Measurements from ENCODE around the gene KRTAP2-4. TPM values are rescaled to one million over a fixed set of nuclear protein-coding genes. Genes with fewer than 3 reads are reported as not detected.

The KRTAP2-4 gene
- total and polyA plus RNA-seq, 2 of the 4 experiments (the other 2 are of a cell fraction): not detected

- Histone ChIP-seq H2AFZ (replicated peaks; ENCODE audit: low read length, poor library complexity) (no peak overlapping the region), H2BK15ac (ENCODE audit: low read depth, low read length) (no peak overlapping the region), H3K9ac (ENCODE audit: low read depth, low read length) (no peak overlapping the region), H3K4ac (ENCODE audit: low read depth, low read length) (no peak overlapping the region), H2BK20ac (ENCODE audit: low read depth, low read length) (no peak overlapping the region), H3K4me1 (ENCODE audit: control insufficient read depth, insufficient read depth, low read length) (peaks cover 2% of the 10 kb centered on the region; the same call in 1 of the 2 replicates), H4K91ac (ENCODE audit: insufficient read depth, low read depth, low read length) (no peak overlapping the region), H3K27me3 (ENCODE audit: control insufficient read depth, insufficient read depth, low read length) (no peaks in the 10 kb centered on the region), H2AK9ac (replicated peaks; ENCODE audit: low read depth, low read length, poor library complexity) (no peak overlapping the region), H3K36me3 (ENCODE audit: control insufficient read depth, insufficient read depth, low read length) (no peaks in the 10 kb centered on the region), H4K5ac (ENCODE audit: low read depth, low read length) (no peak overlapping the region), H2AK5ac (ENCODE audit: low read depth, low read length) (no peak overlapping the region), H4K20me1 (ENCODE audit: insufficient read depth, low read length) (no peaks in the 10 kb centered on the region), H3K18ac (ENCODE audit: low read depth, low read length) (no peak overlapping the region), H3K56ac (ENCODE audit: extremely low read depth, insufficient read depth, low read length) (no peak overlapping the region), H3K14ac (replicated peaks; ENCODE audit: low read depth, low read length) (no peak overlapping the region), H2BK120ac (ENCODE audit: low read depth, low read length) (no peak overlapping the region), H3K79me1 (ENCODE audit: low read depth in 1 of 2, low read length in 2 of 2) (no peaks in the 10 kb centered on the region), H2BK5ac (ENCODE audit: low read depth, low read length, poor library complexity, severe bottlenecking) (no peak overlapping the region), H3K4me3 (ENCODE audit: insufficient read depth, low read depth, low read length) (no peak overlapping the region), H3K4me2 (ENCODE audit: low read depth, low read length) (no peak overlapping the region), H3K9me3 (ENCODE audit: control insufficient read depth, insufficient read depth, low read length) (no peaks in the 10 kb centered on the region), H4K8ac (ENCODE audit: low read depth in 2 of 2, low read length in 2 of 2) (no peak overlapping the region), H3K23ac (ENCODE audit: low read depth, low read length) (no peak overlapping the region), H3K27ac (ENCODE audit: insufficient read depth, low read length) (no peak overlapping the region), H3K9me1 (ENCODE audit: insufficient read depth, low read length) (0 out of 2 replicates have a peak, but pooled peaks cover 2% of the 10 kb centered on the region)
- intact Hi-C loops (cut with micrococcal nuclease): no loop called here
- no CpG with 5 or more reads among the region's 2 CpGs for WGBS, 2 experiments (ENCODE audit: extremely low coverage in 2 of 2, insufficient read length in 1 of 2)
- DNase-seq: no peak
- in situ Hi-C loops (cut with MboI; ENCODE audit: low sequenced_read_pairs): no loop called here
- POLR2A ChIA-PET (ENCODE audit: unreplicated experiment): no interaction called here
- no peak for ATAC-seq (ENCODE audit: low read depth)
- dilution Hi-C loops (cut with HindIII; ENCODE audit: low sequenced_read_pairs, unreplicated experiment): no loop called here
- CTCF ChIA-PET: no interaction called here
- BruUV-seq (replicated peaks): no TSS peak
- TF ChIP-seq RAD21 (IDR thresholded peaks at IDR 0.05; ENCODE audit: low read length) (no peak), MAFK (IDR thresholded peaks at IDR 0.05; ENCODE audit: low read depth, low read length) (no peak), CEBPB (IDR thresholded peaks at IDR 0.05; ENCODE audit: low read depth, low read length) (no peak), USF2 (IDR thresholded peaks at IDR 0.05; ENCODE audit: low read depth, low read length) (no peak), MAZ (IDR thresholded peaks at IDR 0.05; ENCODE audit: borderline replicate concordance, low read depth, low read length) (no peak), RCOR1 (IDR thresholded peaks at IDR 0.05; ENCODE audit: insufficient replicate concordance, low read length) (no peak), CTCF (conservative IDR thresholded peaks at IDR 0.05; ENCODE audit: low read depth, low read length) (no peak), NFE2L2 (IDR thresholded peaks at IDR 0.05; ENCODE audit: low read depth, low read length) (no peak), BHLHE40 (IDR thresholded peaks at IDR 0.05; ENCODE audit: low read depth, low read length) (no peak), MXI1 (IDR thresholded peaks at IDR 0.05; ENCODE audit: borderline replicate concordance, low read depth, low read length) (no peak), ELK1 (IDR thresholded peaks at IDR 0.05; ENCODE audit: borderline replicate concordance, low read depth, low read length) (no peak), FOS (IDR thresholded peaks at IDR 0.05; ENCODE audit: low read depth, low read length) (no peak)
Observed at GRCh38 chr17:41037853-41038350, 27.8 kb downstream of the KRTAP2-4 start.

All from IMR-90 (cell line).